T-helper 2 cell (primary cell): ENCODE results near the gene TENM3.

ENCODE experiments used
- DNase-seq, 5 experiments: peaks; one replicate each; pipeline versions ENCODE4 v3.0.0 to v3.0.0-alpha.2; 2012 to 2022

Gene TENM3

DNA sequence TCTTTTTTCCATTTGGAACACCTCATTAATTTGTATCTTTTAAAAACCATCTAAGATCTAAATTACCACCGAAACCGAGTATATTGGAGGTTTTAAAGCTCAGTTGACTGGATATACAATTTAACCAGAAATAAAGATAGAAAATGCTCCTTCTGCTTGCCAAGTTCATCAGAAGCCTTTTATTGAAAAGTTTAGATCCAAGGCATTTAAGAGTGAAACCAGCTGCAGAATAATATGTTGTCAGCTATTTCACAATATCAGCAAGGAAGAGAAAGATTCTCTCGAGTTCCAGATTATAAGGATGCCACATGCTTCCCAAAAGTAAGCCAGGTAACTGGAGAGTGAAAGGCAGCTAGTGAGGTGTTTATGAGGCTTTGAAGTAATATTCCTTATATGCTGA lies 456.6 kb downstream of the TENM3 start:
- no peak for DNase-seq

GRCh38 chr4:182700362-182701160 lies 457.4 kb downstream of the TENM3 start:
- no peak for DNase-seq

- DNase-seq, result no peak
Measured at GRCh38 chr4:182704077-182704476, 460.9 kb downstream of the TENM3 start.

DNA sequence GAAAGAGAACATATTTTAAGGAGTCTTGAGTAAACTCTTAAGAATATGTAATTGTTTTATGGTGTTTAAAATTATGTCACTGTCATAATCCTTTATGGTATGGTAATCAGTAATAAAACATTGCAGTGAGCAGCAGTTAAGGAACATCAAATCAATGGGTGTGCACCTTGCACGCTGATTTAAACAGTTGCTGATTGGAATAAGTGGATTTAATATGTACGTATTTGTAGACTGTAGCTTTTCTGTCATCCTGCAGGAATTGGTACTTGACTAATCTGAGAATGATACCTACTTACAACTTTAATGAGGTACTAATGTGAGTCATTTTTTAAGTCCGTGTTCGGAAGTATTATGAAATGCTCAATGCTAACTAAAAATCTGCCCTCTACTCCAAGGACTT lies 461.7 kb downstream of the TENM3 start:
- no peak for DNase-seq

DNA sequence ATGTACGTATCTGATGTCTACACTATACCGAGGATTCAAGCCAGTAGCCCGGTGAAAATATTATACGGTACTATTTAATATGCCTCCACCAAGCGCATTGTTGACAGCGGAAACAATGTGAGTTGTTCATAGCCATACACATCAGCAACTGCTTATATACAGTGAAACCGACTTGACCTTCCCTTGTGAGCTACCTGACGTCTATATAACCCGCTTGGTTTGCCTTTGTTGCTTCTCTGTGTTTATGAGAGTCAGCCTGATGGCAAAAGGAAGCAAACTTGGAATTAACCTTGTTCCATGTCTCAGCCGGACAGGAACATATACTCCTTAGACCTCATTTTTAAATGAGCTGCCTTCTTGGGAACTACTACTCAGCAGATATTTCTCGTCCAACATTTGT lies 462.2 kb downstream of the TENM3 start:
- no peak for DNase-seq

- no peak for DNase-seq
Measured at GRCh38 chr4:182711211-182711610, 468.0 kb downstream of the TENM3 start.

DNA sequence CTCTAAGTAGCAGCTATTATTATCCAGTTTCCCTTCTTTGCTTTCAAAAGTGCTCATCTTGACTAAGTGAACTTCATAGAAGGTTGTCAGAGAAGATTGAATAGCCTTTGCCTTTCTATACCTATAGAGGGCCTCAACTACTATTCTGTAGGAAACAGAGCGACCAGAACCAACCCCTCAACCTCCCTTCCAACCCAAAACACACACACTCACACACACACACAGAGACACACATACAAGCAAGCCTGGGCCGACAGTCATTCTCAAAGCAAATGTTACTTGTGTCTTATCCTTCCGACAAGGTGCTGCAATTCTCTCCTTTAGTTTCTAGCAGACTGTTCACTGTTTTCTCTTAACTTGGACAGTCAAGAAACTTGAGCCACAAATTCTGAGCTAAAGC lies 472.3 kb downstream of the TENM3 start:
- DNase-seq, result no peak

DNA sequence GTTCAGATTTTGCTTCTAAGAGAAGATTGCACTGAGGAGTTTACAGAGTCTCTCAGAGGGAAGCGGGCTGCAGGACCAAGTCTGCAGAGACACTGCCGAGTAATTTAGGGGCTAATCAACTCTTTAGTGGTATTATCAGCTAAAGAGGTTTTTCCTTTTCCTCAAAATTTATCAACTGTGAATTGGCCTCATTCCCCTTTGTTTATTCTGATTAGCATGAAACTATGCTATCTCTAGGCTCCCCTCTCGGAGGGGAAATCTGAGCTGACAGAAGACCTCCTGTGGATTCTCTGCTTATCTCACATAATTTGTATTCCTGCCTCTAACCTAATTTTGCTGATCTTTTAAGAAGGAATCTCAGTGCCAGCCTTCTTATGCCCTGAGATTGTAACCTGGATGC lies 473.0 kb downstream of the TENM3 start:
- DNase-seq, result no peak

- DNase-seq, result no peak
Measured at GRCh38 chr4:182717788-182718583, 474.8 kb downstream of the TENM3 start.

DNA sequence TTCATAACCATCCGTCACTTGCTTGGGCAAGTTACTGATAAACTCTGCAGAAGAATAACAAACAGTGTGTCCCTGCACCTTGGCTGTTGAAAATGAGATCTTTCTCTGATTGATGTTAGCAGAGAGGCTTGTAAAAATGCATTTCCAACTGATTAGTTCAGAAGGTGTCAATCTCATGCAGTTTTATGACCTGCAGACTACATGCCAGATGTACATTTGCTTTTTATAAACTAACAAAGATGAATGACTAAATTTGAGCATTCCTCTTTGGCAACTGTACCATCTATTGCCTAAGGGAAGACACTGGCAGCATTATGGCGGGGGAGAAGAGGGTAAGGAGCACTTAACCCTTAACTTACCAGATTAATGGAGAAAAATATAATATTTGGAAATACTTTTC lies 481.2 kb downstream of the TENM3 start:
- no peak for DNase-seq

- no peak for DNase-seq
Measured at GRCh38 chr4:182729516-182729915, 486.3 kb downstream of the TENM3 start.

DNA sequence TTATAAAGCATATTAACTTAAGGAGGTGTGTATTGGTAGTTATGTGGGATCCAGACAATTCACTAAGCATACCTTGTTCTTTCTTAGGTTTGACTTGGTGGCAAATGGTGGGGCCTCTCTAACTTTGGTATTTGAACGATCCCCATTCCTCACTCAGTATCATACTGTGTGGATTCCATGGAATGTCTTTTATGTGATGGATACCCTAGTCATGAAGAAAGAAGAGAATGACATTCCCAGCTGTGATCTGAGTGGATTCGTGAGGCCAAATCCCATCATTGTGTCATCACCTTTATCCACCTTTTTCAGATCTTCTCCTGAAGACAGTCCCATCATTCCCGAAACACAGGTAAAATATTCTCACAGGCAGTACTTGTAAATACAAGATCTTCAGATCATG lies 487.6 kb downstream of the TENM3 start:
- DNase-seq, result no peak

DNA sequence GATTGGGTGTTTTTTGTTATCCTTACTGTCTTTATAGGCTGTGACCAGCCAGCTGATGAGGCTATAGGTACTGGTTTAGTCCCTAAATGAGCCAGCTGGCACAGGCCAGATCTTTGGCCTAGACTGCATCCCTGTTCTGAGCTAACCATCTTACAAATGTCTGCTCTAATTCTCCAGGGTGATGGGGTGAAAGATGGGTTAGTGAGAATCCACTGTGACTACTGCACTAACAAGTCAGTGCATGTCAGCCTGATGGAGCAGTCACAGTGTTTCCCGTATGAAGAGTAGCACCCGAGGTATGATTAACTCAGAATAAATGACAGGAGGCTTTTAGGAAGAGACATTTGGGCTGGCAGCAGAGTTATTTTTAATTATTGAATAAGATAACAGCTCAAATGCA lies 493.0 kb downstream of the TENM3 start:
- no peak for DNase-seq

- no peak for DNase-seq
Measured at GRCh38 chr4:182738283-182739047, 495.3 kb downstream of the TENM3 start.

DNA sequence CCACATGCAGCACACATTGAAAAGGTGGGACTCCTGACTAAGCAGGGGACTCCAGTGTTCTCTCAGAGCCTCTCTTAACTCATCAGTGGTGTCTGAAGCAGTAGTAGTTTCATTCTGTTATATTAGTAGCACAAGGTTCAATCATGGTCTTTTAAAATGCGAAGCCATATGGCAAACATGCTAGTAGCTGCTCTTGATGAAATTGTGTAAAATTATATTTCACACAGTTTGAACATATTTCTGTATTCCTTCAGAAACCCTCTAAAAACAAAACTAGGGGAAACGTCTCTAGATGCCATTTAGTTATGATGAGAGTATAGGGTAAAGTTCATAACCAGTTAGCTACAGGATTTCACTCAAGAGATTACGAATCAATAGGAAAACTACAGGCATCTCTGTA lies 497.1 kb downstream of the TENM3 start:
- no peak for DNase-seq

GRCh38 chr4:182741054-182741453 lies 497.9 kb downstream of the TENM3 start:
- DNase-seq, result no peak

DNA sequence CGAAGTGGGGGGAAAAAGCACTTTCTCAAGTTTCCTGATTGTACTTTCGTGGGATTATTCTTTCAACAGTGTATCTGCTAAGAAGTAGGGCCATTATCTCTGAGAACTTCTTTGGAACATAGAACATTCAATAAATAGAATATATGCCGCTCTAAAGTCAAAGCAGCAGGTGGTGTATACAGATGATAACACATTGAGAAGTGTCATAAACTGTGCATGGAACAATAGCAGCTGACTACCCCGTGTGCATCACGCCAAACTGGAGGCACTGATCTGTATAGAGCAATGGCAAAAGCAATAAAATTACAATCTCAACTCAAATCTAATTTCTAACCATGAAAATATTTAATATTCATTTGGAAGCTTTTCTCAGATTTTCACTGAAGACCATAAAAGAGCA lies 498.7 kb downstream of the TENM3 start:
- DNase-seq, result no peak

DNA sequence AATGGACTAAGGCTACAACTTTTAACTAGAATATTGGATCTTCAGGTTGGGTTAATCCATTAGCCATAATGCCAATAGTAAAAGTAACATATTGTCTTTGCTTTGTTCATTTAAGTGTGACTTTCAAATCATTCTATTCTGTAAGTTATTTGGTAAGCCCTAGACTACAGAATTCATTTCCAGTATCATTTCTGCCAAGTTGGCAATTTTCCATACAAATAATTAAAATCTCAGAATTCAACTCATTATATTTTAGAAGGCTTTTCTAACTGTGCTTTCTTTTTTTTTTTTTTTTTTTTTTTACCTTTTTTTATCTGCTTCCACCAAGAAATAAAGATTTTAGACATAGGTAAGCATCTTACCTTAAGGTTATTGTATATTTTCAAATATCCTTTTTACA lies 500.6 kb downstream of the TENM3 start:
- DNase-seq, result no peak

- no peak for DNase-seq
Measured at GRCh38 chr4:182745237-182745636, 502.0 kb downstream of the TENM3 start.

DNA sequence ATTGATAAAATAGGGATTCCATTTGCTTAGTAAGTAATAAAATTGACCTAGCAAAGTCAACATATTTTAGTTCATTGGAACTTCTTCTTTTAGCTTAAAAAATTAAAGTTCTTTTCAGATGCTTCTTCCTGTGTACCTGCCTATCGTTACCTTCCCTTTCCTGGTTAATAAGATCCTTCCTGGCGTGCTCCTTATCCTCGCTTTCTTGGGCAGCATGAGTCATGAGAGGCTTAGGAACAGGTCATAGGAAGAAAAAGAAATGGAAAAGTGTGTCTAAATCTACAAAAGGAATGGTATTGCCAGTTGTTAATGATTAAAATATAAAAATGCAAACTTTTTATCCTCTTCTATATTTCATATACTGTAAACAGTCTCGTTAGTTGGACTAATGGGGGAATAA lies 503.7 kb downstream of the TENM3 start:
- DNase-seq, result no peak

DNA sequence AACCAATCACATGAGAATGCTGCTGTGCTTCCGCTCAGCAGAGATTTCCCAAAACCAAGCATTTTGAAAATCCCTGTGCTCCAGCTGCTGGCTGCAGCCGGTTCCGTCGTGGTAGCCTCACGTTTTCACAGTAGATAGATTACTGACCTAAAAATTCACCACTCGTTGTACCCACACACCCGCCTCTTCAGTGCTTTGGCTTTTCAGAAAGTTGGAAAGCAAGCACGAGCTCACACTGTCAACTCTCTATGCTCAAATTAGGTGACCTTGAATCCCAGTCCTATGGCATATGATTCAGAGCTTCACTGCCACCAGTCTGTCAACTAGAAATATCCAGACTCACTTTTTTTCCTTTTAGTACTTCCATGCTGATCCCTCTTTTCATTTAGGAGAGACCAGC lies 505.1 kb downstream of the TENM3 start:
- DNase-seq, result no peak

DNA sequence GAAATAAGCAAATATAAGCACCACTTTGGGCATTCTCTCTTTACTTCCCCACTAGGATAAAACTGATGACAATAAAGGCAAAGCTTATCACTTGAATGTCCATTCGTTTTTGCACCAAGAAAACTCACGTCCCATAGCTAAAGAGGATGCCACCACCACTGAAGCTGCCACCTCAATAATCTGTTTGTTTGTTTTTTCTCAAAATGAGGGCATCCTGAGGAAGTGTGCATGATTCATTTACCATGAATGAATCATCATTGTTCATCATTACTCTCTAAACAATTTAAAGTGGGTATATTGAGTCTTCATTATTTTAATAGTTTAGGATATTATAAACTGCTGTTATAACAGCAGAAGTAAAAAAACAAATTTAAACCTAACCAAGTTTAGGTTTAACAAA lies 505.7 kb downstream of the TENM3 start:
- DNase-seq, result peak in 1 of 5 experiments; percentile 3

- no peak for DNase-seq
Measured at GRCh38 chr4:182749667-182750167, 506.5 kb downstream of the TENM3 start.
